GM19351 (cell line): ENCODE data around the gene SPANXA1.
"Not testable (repeated sequence)": the region's sequence is repeated elsewhere in the genome, so short reads cannot be mapped to it uniquely, and the experiment has no call there.

Experiments used
- ATAC-seq: cut with Tn5 transposase; IDR thresholded peaks from one replicate; pipeline ENCODE4 v1.9.1; 2021; ENCODE audit warnings: mild to moderate bottlenecking, moderate library complexity; ENCODE audit not compliant: unreplicated experiment

SPANXA1 gene

GRCh38 chrX:141584638-141585037 lies at the start of gene SPANXA1:
Gene SPANXA1 (minus strand): TSS chrX:141584738. CDS start chrX:141584678, 60 bp downstream.
- ATAC-seq: not testable (repeated sequence)

GRCh38 chrX:141632124-141632523 lies 47.6 kb upstream of the SPANXA1 start:
- no peak for ATAC-seq

GRCh38 chrX:141619336-141619735 lies 34.8 kb upstream of the SPANXA1 start:
- no peak for ATAC-seq

DNA sequence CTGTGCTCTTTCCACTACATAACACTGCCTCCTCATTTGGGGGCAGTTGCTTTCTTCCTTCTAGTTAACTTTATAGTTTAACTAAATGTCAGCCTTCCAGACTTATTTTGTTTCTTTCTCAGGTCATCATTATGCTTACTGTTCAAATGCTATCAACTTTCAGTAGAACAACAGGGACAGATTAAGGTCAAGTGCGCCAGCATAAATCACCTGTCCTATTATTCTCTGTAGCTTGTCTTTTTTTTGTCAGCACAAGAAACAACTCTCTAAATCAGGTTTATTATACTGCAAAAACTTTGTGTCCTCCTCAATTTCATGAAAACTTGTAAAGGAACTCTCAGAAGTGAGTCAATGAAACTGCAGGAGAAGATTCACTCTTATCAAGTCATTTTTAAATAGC lies 24.6 kb upstream of the SPANXA1 start:
- ATAC-seq: no peak

- ATAC-seq: not testable (repeated sequence)
Observed at GRCh38 chrX:141589408-141589807, 4.9 kb upstream of the SPANXA1 start, which contains the start of gene SPANXA2. Gene SPANXA2 (plus strand): TSS chrX:141589708. CDS start chrX:141589768, 60 bp downstream.

GRCh38 chrX:141542551-141542950 lies 42.0 kb downstream of the SPANXA1 start:
- not testable (repeated sequence) for ATAC-seq
